DOHH2 (cell line): ENCODE measurements around the gene CTTNBP2NL.
"Not testable (repeated sequence)": the region's sequence is repeated elsewhere in the genome, so short reads cannot be mapped to it uniquely, and the experiment has no call there.

Experiments used
- H3F3A ChIP-seq: fragments of 200-600 bp; sonication (generic), shearing (Covaris generic); 2 replicates; pipeline ENCODE4 v1.6.0; 2016; ENCODE audit warnings: antibody characterized with exemption, mild to moderate bottlenecking; ENCODE audit not compliant: control insufficient read depth, insufficient read depth
- H3K27ac ChIP-seq: fragments of 200-600 bp; sonication (generic); 2 replicates; pipeline ENCODE4 v1.5.1; 2014; ENCODE audit warnings: low read depth, mild to moderate bottlenecking, low read length, moderate library complexity
- H3K27me3 ChIP-seq: fragments of 200-600 bp; sonication (generic); 2 replicates; pipeline ENCODE4 v1.6.1; 2014; ENCODE audit warnings: mild to moderate bottlenecking, low read length, mixed read lengths; ENCODE audit not compliant: control insufficient read depth
- H3K36me3 ChIP-seq: fragments of 200-600 bp; sonication (generic); 2 replicates; pipeline ENCODE4 v1.6.1; 2014; ENCODE audit warnings: mild to moderate bottlenecking, low read length, moderate library complexity, mixed read lengths; ENCODE audit not compliant: control insufficient read depth
- H3K4me1 ChIP-seq: fragments of 200-600 bp; sonication (generic); 2 replicates; pipeline ENCODE4 v1.6.1; 2014; ENCODE audit warnings: mild to moderate bottlenecking, low read length, mixed read lengths; ENCODE audit not compliant: control insufficient read depth
- H3K4me2 ChIP-seq: fragments of 200-600 bp; sonication (generic); 2 replicates; pipeline ENCODE4 v1.6.0; 2014; ENCODE audit warnings: mild to moderate bottlenecking, low read length, moderate library complexity
- H3K4me3 ChIP-seq: fragments of 200-600 bp; sonication (generic); 2 replicates; pipeline ENCODE4 v1.5.1; 2014; ENCODE audit warnings: mild to moderate bottlenecking, low read length, mixed read lengths
- H3K79me2 ChIP-seq: fragments of 200-600 bp; sonication (generic); 2 replicates; pipeline ENCODE4 v1.6.1; 2014; ENCODE audit warnings: mild to moderate bottlenecking, low read length, mixed read lengths; ENCODE audit not compliant: control insufficient read depth
- H3K9me2 ChIP-seq: fragments of 200-600 bp; sonication (generic); replicated peaks from 2 replicates; pipeline ENCODE4 v1.6.1; 2014; ENCODE audit warnings: mild to moderate bottlenecking, low read length, mixed read lengths; ENCODE audit not compliant: control insufficient read depth
- H3K9me3 ChIP-seq: fragments of 200-600 bp; sonication (generic); 2 replicates; pipeline ENCODE4 v1.6.1; 2014; ENCODE audit warnings: antibody characterized with exemption, low read length, mixed read lengths; ENCODE audit not compliant: control insufficient read depth, insufficient read depth
- H4K20me1 ChIP-seq: fragments of 200-600 bp; sonication (generic); 2 replicates; pipeline ENCODE4 v1.6.0; 2014; ENCODE audit warnings: low read depth, mild to moderate bottlenecking, antibody characterized with exemption, low read length, moderate library complexity; ENCODE audit not compliant: control insufficient read depth, insufficient read depth
- EZH2phosphoT487 ChIP-seq: fragments of 200-600 bp; sonication (generic); IDR thresholded peaks from 2 replicates; pipeline ENCODE4 v1.6.1; 2017; ENCODE audit warnings: borderline replicate concordance, mild to moderate bottlenecking, antibody characterized with exemption, low read length, moderate library complexity, mixed read lengths
- TF ChIP-seq, protein P1 (sequence below): fragments of 200-600 bp; sonication (generic); IDR thresholded peaks from one replicate; pipeline ENCODE4 v1.5.1; 2014; ENCODE audit warnings: antibody characterized with exemption, mild to moderate bottlenecking, low read depth, low read length; ENCODE audit not compliant: poor library complexity, severe bottlenecking

CTTNBP2NL gene

DNA sequence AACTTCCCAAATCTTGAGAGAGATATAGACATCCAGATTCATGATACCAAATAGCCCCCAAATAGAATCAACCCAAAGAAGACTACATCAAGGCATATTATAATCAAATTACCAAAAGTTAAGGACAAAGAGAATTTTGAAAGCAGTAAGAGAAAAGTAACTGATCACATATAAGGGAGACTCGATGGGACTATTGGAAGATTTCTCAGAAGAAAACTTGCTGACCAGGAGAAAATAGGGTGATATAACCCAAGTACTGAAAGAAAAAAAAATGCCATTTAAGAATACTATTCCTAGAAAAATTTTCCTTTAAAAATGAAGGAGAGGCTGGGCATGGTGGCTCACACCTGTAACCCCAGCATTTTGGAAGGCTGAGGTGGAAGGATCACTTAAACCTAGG is 82.3 kb downstream of the CTTNBP2NL start:
- Histone ChIP-seq H3K27ac (no peak overlapping the region), H3K9me3 (peaks cover 10% of the 10 kb centered on the region), H3K27me3 (peaks cover 9% of the 10 kb centered on the region), H4K20me1 (no peaks in the 10 kb centered on the region), H3K9me2 (no peaks in the 10 kb centered on the region), H3K4me1 (no peaks in the 10 kb centered on the region), H3F3A (no peaks in the 10 kb centered on the region), H3K79me2 (no peaks in the 10 kb centered on the region), H3K4me3 (no peak overlapping the region), H3K36me3 (no peaks in the 10 kb centered on the region), H3K4me2 (no peak overlapping the region)
- TF ChIP-seq EZH2phosphoT487, result no peak
- TF ChIP-seq, protein P1, sequence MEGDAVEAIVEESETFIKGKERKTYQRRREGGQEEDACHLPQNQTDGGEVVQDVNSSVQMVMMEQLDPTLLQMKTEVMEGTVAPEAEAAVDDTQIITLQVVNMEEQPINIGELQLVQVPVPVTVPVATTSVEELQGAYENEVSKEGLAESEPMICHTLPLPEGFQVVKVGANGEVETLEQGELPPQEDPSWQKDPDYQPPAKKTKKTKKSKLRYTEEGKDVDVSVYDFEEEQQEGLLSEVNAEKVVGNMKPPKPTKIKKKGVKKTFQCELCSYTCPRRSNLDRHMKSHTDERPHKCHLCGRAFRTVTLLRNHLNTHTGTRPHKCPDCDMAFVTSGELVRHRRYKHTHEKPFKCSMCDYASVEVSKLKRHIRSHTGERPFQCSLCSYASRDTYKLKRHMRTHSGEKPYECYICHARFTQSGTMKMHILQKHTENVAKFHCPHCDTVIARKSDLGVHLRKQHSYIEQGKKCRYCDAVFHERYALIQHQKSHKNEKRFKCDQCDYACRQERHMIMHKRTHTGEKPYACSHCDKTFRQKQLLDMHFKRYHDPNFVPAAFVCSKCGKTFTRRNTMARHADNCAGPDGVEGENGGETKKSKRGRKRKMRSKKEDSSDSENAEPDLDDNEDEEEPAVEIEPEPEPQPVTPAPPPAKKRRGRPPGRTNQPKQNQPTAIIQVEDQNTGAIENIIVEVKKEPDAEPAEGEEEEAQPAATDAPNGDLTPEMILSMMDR, result no peak

DNA sequence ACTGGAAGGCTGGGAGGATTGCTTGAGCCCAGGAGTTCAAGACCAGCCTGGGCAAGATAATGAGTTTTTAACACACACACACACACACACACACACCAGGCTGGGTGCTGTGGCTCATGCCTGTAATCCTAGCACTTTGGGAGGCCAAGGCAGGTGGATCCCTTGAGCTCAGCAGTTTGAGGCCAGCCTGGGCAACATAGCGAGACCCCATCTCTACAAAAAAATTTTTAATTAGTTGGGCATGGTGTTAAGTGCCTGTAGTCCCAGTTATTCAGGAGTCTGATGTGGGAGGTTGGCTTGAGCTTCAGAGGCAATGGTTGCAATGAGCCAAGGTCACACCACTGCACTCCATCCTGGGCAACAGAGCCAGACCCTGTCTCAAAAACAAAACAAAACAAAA is 90.0 kb downstream of the CTTNBP2NL start:
- H3K4me1 ChIP-seq, H3K9me2 ChIP-seq, H3K36me3 ChIP-seq, H3K27me3 ChIP-seq, H3K4me2 ChIP-seq, H3K4me3 ChIP-seq, H3F3A ChIP-seq, H3K27ac ChIP-seq, H3K9me3 ChIP-seq, H4K20me1 ChIP-seq, H3K79me2 ChIP-seq: not testable (repeated sequence)

DNA sequence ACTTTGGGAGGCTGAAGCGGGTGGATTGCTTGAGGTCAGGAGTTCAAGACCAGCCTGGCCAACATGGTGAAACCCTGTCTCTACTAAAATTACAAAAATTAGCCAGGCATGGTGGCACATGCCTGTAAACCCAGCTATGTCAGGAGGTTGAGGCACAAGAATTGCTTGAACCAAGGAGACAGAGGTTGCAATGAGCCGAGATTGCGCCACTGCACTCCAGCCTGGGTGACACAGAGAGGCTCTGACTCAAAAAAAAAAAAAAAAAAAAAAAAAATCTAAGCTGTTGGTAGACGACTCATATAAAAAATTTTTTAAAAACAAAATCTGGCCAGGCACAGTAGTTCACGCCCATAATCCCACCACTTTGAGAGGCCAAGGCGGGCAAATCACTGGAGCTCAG is 91.7 kb downstream of the CTTNBP2NL start:
- H3K9me2 ChIP-seq, H3K4me2 ChIP-seq, H3F3A ChIP-seq, H3K4me1 ChIP-seq, H3K27me3 ChIP-seq, H3K27ac ChIP-seq, H3K79me2 ChIP-seq, H4K20me1 ChIP-seq, H3K4me3 ChIP-seq, H3K9me3 ChIP-seq, H3K36me3 ChIP-seq: not testable (repeated sequence)

DNA sequence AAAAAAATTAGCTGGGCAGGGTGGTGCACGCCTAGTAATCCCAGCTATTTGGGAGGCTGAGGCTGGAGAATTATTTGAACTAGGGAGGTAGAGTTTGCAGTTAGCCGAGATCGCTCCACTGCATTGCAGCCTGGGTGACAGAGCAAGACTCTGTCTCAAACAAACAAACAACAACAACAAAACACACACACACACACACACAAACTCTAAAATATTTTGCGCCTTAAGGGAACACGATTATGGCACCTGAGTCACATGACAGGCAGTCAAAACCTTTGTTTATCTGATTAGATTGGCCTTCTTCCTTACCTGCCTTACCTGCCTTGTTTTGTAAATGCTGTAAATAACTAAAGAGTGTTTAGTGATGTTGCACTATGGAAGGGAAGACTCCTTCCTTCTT is 92.1 kb downstream of the CTTNBP2NL start:
- no peak for TF ChIP-seq EZH2phosphoT487
- Histone ChIP-seq H3K27ac (no peak overlapping the region), H3K9me3 (no peaks in the 10 kb centered on the region), H3K9me2 (no peaks in the 10 kb centered on the region), H3K4me2 (no peak overlapping the region), H3F3A (no peaks in the 10 kb centered on the region), H3K4me3 (no peak overlapping the region), H3K79me2 (no peaks in the 10 kb centered on the region), H3K27me3 (peaks cover 2% of the 10 kb centered on the region; the same call in 1 of the 2 replicates), H3K4me1 (no peaks in the 10 kb centered on the region), H4K20me1 (no peaks in the 10 kb centered on the region), H3K36me3 (no peaks in the 10 kb centered on the region)

DNA sequence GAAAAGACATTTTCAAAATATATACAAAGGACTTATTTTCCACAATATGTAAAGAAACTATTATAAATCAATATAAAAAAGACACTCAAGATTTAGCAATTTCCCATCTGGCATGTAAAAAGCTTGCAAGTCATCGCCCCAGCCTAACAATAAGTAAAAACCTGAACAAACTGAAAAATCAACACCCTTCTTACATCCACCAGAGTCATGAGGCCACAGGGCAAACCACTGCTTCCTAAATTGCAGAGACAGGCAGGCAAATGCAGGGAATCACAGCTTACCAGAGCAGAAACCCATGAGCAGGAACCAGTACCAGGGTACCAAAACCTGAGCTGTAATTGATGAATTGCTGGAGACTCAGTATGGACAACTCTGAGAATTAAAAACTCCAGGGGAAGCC is 96.1 kb downstream of the CTTNBP2NL start:
- Histone ChIP-seq H3F3A (no peaks in the 10 kb centered on the region), H3K9me3 (no peaks in the 10 kb centered on the region), H3K4me2 (no peak overlapping the region), H3K4me1 (no peaks in the 10 kb centered on the region), H3K36me3 (no peaks in the 10 kb centered on the region), H3K27ac (no peak overlapping the region), H3K9me2 (no peaks in the 10 kb centered on the region), H4K20me1 (no peaks in the 10 kb centered on the region), H3K27me3 (0 out of 2 replicates have a peak, but pooled peaks cover 6% of the 10 kb centered on the region), H3K4me3 (no peak overlapping the region), H3K79me2 (no peaks in the 10 kb centered on the region)
- TF ChIP-seq EZH2phosphoT487, result no peak
- TF ChIP-seq, protein P1, result no peak
